HepG2 (cell line): ENCODE measurements around the gene GFPT1. TPM values are rescaled to one million over a fixed set of nuclear protein-coding genes. Genes with fewer than 3 reads are reported as not detected.

ENCODE experiments used
- CBX5 ChIP-seq: sonication (generic); formaldehyde crosslinking; IDR thresholded peaks from 2 replicates; pipeline ENCODE4 v1.4.0; 2020; ENCODE audit warnings: missing genetic modification reagents, borderline replicate concordance
- EEA1 ChIP-seq: sonication (generic); formaldehyde crosslinking; IDR thresholded peaks from 2 replicates; pipeline ENCODE4 v1.5.1; 2020; ENCODE audit warnings: mild to moderate bottlenecking, missing genetic modification reagents, borderline replicate concordance
- EED ChIP-seq: sonication (generic); formaldehyde crosslinking; IDR thresholded peaks from 2 replicates; pipeline ENCODE4 v1.5.0; 2020; ENCODE audit warnings: mild to moderate bottlenecking, missing genetic modification reagents
- EP300 ChIP-seq, 3 experiments: sonication (generic) in 1 of 3; formaldehyde crosslinking in 1 of 3; IDR thresholded peaks; 2 replicates each; pipeline versions ENCODE4 v1.5.1 to v1.6.1; 2011 to 2020; ENCODE audit warnings: low read depth in 2 of 3, low read length in 2 of 3, borderline replicate concordance in 1 of 3, improper control_type of control experiment in 1 of 3, mild to moderate bottlenecking in 1 of 3, missing genetic modification reagents in 1 of 3, moderate library complexity in 1 of 3
- HOXD1 ChIP-seq: sonication (generic); formaldehyde crosslinking; IDR thresholded peaks from 2 replicates; pipeline ENCODE4 v1.5.0; 2020; ENCODE audit warnings: missing genetic modification reagents
- KAT2B ChIP-seq: fragments of 150-350 bp; IDR thresholded peaks from 2 replicates; pipeline ENCODE4 v1.6.1; 2014; ENCODE audit warnings: low read depth, low read length, borderline replicate concordance
- NAIF1 ChIP-seq: sonication (generic); formaldehyde crosslinking; IDR thresholded peaks from 2 replicates; pipeline ENCODE4 v1.5.0; 2020; ENCODE audit warnings: mild to moderate bottlenecking, missing genetic modification reagents, borderline replicate concordance
- ONECUT2 ChIP-seq: sonication (generic); formaldehyde crosslinking; IDR thresholded peaks from 2 replicates; pipeline ENCODE4 v1.4.0; 2020; ENCODE audit warnings: missing genetic modification reagents
- SOX13 ChIP-seq, 3 experiments: fragments of 450-650 bp in 1 of 3; sonication (generic) in 1 of 3; formaldehyde crosslinking in 1 of 3; IDR thresholded peaks in 2 of 3; conservative IDR thresholded peaks in 1 of 3; 2 replicates each; pipeline versions ENCODE4 v1.5.0 to v1.6.1; 2016 to 2020; ENCODE audit warnings: antibody characterized with exemption in 1 of 3, mild to moderate bottlenecking in 1 of 3, missing compliant biosample characterization in 1 of 3, missing genetic modification reagents in 1 of 3, moderate library complexity in 1 of 3
- SOX5 ChIP-seq: IDR thresholded peaks from 2 replicates; pipeline ENCODE4 v1.6.1; 2016; ENCODE audit warnings: borderline replicate concordance
- SOX6 ChIP-seq, 2 experiments: fragments of 450-650 bp in 1 of 2; sonication (generic) in 1 of 2; formaldehyde crosslinking in 1 of 2; IDR thresholded peaks; 2 replicates each; pipeline versions ENCODE4 v1.4.0 to v1.6.1; 2017 to 2020; ENCODE audit warnings: antibody characterized with exemption in 1 of 2, mild to moderate bottlenecking in 1 of 2, missing genetic modification reagents in 1 of 2
- TCF7 ChIP-seq: sonication (generic); IDR thresholded peaks from 2 replicates; pipeline ENCODE4 v1.6.1; 2016; ENCODE audit warnings: antibody characterized with exemption, low read depth
- TRIM24 ChIP-seq: sonication (generic); formaldehyde crosslinking; IDR thresholded peaks from 2 replicates; pipeline ENCODE4 v1.8.0; 2022; ENCODE audit warnings: mild to moderate bottlenecking, missing genetic modification reagents
- ZBTB42 ChIP-seq: sonication (generic); formaldehyde crosslinking; IDR thresholded peaks from 2 replicates; pipeline ENCODE4 v1.5.0; 2020; ENCODE audit warnings: mild to moderate bottlenecking, missing genetic modification reagents
- ZNF33A ChIP-seq: sonication (generic); formaldehyde crosslinking; IDR thresholded peaks from 2 replicates; pipeline ENCODE4 v1.5.1; 2020; ENCODE audit warnings: missing genetic modification reagents, mild to moderate bottlenecking, moderate library complexity, borderline replicate concordance
- ZNF674 ChIP-seq: sonication (generic); formaldehyde crosslinking; IDR thresholded peaks from 2 replicates; pipeline ENCODE4 v1.5.0; 2020; ENCODE audit warnings: low read depth, mild to moderate bottlenecking, missing genetic modification reagents
- ZNF879 ChIP-seq: sonication (generic); formaldehyde crosslinking; IDR thresholded peaks from 2 replicates; pipeline ENCODE4 v1.8.1; 2023; ENCODE audit warnings: missing genetic modification reagents
- polyA plus RNA-seq, 8 experiments: library from polyadenylated mRNA; depleted of rRNA in 3 of 8; stranded (reverse) in 7 of 8; unstranded in 1 of 8; fragments of >200 nt; fragmentation: Illumina TruSeq in 4 of 8; extraction: Trizol in 4 of 8; gene quantifications; 2 replicates each; pipeline versions ENCODE4 v1.2.1 to v1.2.3, GENCODE V29; 2011 to 2016; ENCODE audit warnings: low read depth in 4 of 8, missing spikeins in 1 of 8, mixed read lengths in 1 of 8; ENCODE audit not compliant: insufficient read depth in 1 of 8
- total RNA-seq, 5 experiments: library from RNA; depleted of rRNA; stranded (reverse); fragments of >200 nt; fragmentation: Illumina TruSeq; extraction: Trizol; gene quantifications; 2 replicates each; pipeline ENCODE4 v1.2.3, GENCODE V29; 2016; ENCODE audit warnings: low read depth in 1 of 5
- TF ChIP-seq, protein P1 (sequence below): sonication (generic); formaldehyde crosslinking; IDR thresholded peaks from 2 replicates; pipeline ENCODE4 v1.5.0; 2020; ENCODE audit warnings: mild to moderate bottlenecking, missing genetic modification reagents
- TF ChIP-seq, protein P2 (sequence below): sonication (generic); formaldehyde crosslinking; IDR thresholded peaks from 2 replicates; pipeline ENCODE4 v1.4.0; 2020; ENCODE audit warnings: missing genetic modification reagents
- TF ChIP-seq, protein P3 (sequence below): sonication (generic); formaldehyde crosslinking; IDR thresholded peaks from 2 replicates; pipeline ENCODE4 v1.5.0; 2020; ENCODE audit warnings: mild to moderate bottlenecking, missing genetic modification reagents
- TF ChIP-seq, protein P4 (sequence below): sonication (generic); formaldehyde crosslinking; IDR thresholded peaks from 2 replicates; pipeline ENCODE4 v1.4.0; 2020; ENCODE audit warnings: missing genetic modification reagents

Gene GFPT1
- total and polyA plus RNA-seq, 2 of the 13 experiments (the other 11 are each of a cell fraction or from before 2014, with no cell fraction given) = 24.0 to 84.9 TPM

DNA sequence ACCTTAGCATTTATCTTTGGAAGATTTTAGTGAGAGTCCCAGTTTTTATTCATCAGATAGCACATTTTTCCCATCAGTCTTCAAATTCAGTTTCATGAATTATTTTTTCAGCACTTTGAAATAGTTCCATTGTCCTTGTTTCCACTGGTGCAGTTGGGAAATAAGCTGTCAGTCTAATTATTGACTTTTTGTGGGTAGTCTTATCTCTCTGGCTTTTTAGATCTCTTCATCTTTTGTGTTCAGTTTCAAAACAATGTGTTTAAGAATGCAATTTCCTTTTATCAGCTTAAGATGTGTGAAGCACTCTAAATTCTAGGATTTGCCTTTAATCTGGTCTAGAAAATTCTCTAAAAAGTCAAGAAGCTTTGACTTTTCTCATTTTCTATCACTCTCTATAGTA lies 70.5 kb downstream of the GFPT1 start (continued):
- TF ChIP-seq, protein P1, sequence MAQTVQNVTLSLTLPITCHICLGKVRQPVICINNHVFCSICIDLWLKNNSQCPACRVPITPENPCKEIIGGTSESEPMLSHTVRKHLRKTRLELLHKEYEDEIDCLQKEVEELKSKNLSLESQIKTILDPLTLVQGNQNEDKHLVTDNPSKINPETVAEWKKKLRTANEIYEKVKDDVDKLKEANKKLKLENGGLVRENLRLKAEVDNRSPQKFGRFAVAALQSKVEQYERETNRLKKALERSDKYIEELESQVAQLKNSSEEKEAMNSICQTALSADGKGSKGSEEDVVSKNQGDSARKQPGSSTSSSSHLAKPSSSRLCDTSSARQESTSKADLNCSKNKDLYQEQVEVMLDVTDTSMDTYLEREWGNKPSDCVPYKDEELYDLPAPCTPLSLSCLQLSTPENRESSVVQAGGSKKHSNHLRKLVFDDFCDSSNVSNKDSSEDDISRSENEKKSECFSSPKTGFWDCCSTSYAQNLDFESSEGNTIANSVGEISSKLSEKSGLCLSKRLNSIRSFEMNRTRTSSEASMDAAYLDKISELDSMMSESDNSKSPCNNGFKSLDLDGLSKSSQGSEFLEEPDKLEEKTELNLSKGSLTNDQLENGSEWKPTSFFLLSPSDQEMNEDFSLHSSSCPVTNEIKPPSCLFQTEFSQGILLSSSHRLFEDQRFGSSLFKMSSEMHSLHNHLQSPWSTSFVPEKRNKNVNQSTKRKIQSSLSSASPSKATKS (CRISPR knock-in tag) = no peak
- TF ChIP-seq ZBTB42 (CRISPR knock-in tag) (no peak), ONECUT2 (CRISPR knock-in tag) (peak; percentile 39; the same call in 1 of the 2 replicates), TCF7 (0 out of 2 replicates have a peak, but pooled peaks have one; percentile 56), EEA1 (CRISPR knock-in tag) (no peak), TRIM24 (CRISPR knock-in tag) (no peak), NAIF1 (CRISPR knock-in tag) (no peak), CBX5 (no peak), ZNF879 (CRISPR knock-in tag) (no peak), KAT2B (no peak), EED (CRISPR knock-in tag) (no peak), EP300 (IDR thresholded peaks at IDR 0.05; ENCODE audit: low read depth in 2 of 2, low read length in 2 of 2) (peak in 1 of 2 experiments; percentile 44; a peak in 1 of 4 replicates), EP300 (CRISPR knock-in tag; IDR thresholded peaks at IDR 0.05; ENCODE audit: borderline replicate concordance) (no peak), SOX5 (CRISPR knock-in tag) (peak; percentile 76), SOX13 (IDR thresholded peaks at IDR 0.05) (no peak; the same call in 1 of the 2 replicates), SOX13 (CRISPR knock-in tag; conservative IDR thresholded peaks at IDR 0.05 in 1 of 2, IDR thresholded peaks at IDR 0.05 in 1 of 2) (peak in 1 of 2 experiments; percentile 93; a peak in 2 of 4 replicates), ZNF33A (CRISPR knock-in tag) (no peak), ZNF674 (CRISPR knock-in tag) (no peak), SOX6 (IDR thresholded peaks at IDR 0.05) (no peak), SOX6 (CRISPR knock-in tag; IDR thresholded peaks at IDR 0.05) (peak; percentile 35; the same call in 1 of the 2 replicates), HOXD1 (CRISPR knock-in tag) (no peak)
- TF ChIP-seq, protein P2, sequence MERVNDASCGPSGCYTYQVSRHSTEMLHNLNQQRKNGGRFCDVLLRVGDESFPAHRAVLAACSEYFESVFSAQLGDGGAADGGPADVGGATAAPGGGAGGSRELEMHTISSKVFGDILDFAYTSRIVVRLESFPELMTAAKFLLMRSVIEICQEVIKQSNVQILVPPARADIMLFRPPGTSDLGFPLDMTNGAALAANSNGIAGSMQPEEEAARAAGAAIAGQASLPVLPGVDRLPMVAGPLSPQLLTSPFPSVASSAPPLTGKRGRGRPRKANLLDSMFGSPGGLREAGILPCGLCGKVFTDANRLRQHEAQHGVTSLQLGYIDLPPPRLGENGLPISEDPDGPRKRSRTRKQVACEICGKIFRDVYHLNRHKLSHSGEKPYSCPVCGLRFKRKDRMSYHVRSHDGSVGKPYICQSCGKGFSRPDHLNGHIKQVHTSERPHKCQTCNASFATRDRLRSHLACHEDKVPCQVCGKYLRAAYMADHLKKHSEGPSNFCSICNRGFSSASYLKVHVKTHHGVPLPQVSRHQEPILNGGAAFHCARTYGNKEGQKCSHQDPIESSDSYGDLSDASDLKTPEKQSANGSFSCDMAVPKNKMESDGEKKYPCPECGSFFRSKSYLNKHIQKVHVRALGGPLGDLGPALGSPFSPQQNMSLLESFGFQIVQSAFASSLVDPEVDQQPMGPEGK (CRISPR knock-in tag) = no peak
- TF ChIP-seq, protein P3, sequence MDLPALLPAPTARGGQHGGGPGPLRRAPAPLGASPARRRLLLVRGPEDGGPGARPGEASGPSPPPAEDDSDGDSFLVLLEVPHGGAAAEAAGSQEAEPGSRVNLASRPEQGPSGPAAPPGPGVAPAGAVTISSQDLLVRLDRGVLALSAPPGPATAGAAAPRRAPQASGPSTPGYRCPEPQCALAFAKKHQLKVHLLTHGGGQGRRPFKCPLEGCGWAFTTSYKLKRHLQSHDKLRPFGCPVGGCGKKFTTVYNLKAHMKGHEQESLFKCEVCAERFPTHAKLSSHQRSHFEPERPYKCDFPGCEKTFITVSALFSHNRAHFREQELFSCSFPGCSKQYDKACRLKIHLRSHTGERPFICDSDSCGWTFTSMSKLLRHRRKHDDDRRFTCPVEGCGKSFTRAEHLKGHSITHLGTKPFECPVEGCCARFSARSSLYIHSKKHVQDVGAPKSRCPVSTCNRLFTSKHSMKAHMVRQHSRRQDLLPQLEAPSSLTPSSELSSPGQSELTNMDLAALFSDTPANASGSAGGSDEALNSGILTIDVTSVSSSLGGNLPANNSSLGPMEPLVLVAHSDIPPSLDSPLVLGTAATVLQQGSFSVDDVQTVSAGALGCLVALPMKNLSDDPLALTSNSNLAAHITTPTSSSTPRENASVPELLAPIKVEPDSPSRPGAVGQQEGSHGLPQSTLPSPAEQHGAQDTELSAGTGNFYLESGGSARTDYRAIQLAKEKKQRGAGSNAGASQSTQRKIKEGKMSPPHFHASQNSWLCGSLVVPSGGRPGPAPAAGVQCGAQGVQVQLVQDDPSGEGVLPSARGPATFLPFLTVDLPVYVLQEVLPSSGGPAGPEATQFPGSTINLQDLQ (CRISPR knock-in tag) = no peak
- TF ChIP-seq, protein P4, sequence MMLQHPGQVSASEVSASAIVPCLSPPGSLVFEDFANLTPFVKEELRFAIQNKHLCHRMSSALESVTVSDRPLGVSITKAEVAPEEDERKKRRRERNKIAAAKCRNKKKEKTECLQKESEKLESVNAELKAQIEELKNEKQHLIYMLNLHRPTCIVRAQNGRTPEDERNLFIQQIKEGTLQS (CRISPR knock-in tag) = no peak
